ENCODE results near the gene CLEC2B. TPM values are rescaled to one million over a fixed set of nuclear protein-coding genes. Genes with fewer than 3 reads are reported as not detected.

CLEC2B gene
- total and polyA plus RNA-seq, 12 donors = 2.6 to 13.9 (median 4.4) TPM

DNA sequence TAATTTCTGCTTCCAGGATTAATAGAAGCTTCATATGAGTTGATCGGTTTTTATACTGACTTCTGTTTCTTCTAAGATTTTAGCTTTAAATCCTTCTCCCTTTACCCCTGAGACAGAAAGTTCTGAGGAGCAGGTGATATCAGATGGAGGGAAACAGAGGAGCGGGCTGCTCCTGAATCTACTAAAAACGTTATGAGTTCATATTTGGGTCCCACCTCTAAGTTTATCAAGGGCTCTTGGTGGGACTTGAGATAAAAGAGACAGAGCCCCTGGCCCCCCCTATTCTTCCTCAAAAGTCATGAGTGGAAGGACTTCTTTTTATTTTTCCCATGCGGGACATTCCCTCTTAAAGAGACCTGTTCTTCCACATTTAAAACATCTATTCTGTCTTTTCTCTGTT lies 39.2 kb upstream of the CLEC2B start:
- DNase-seq (no peak), ATAC-seq (no peak)
- Histone ChIP-seq H3K27ac (no peak overlapping the region), H3K36me3 (no peaks in the 10 kb centered on the region), H3K9me3 (peaks cover 0 to 41% (median 17%) of the 10 kb centered on the region in 11 donors), H3K4me3 (no peak overlapping the region), H3K27me3 (no peaks in the 10 kb centered on the region), H3K4me1 (no peaks in the 10 kb centered on the region)
- TF ChIP-seq, protein P1, sequence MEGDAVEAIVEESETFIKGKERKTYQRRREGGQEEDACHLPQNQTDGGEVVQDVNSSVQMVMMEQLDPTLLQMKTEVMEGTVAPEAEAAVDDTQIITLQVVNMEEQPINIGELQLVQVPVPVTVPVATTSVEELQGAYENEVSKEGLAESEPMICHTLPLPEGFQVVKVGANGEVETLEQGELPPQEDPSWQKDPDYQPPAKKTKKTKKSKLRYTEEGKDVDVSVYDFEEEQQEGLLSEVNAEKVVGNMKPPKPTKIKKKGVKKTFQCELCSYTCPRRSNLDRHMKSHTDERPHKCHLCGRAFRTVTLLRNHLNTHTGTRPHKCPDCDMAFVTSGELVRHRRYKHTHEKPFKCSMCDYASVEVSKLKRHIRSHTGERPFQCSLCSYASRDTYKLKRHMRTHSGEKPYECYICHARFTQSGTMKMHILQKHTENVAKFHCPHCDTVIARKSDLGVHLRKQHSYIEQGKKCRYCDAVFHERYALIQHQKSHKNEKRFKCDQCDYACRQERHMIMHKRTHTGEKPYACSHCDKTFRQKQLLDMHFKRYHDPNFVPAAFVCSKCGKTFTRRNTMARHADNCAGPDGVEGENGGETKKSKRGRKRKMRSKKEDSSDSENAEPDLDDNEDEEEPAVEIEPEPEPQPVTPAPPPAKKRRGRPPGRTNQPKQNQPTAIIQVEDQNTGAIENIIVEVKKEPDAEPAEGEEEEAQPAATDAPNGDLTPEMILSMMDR (IDR thresholded peaks at IDR 0.05) = no peak
- intact Hi-C loops (cut with DNase I) = no loop called here
- 92 to 94% methylated on average over 4 of the region's 4 CpGs for WGBS, 2 donors

DNA sequence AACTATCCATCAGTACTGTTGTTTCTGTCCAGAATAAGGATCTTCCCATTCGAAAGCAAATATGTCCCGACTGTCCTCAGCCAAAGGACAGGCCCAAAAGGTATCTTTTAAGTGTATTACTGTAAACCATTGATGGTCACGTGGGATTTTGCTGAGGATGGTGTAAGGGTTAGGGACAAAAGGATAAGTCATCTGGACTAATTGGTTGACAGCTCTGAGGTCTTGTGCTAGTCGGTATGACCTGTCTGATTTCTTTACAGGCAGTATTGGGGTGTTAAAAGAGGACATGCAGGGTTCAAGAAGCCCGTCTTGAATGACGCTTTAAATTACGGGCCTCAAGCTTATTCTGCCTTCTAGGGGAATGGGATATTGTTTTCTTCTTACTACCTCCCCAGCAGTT lies 38.6 kb upstream of the CLEC2B start:
- ATAC-seq = no peak
- TF ChIP-seq, protein P1 (IDR thresholded peaks at IDR 0.05) = no peak
- Histone ChIP-seq H3K27me3 (no peaks in the 10 kb centered on the region), H3K36me3 (no peaks in the 10 kb centered on the region), H3K27ac (no peak overlapping the region), H3K4me3 (no peak overlapping the region), H3K9me3 (peaks cover 0 to 47% (median 23%) of the 10 kb centered on the region in 11 donors), H3K4me1 (no peaks in the 10 kb centered on the region)
- DNase-seq = no peak
- WGBS, 2 donors = 88 to 89% methylated on average over 7 of the region's 7 CpGs
- intact Hi-C loops (cut with DNase I) = no loop called here

DNA sequence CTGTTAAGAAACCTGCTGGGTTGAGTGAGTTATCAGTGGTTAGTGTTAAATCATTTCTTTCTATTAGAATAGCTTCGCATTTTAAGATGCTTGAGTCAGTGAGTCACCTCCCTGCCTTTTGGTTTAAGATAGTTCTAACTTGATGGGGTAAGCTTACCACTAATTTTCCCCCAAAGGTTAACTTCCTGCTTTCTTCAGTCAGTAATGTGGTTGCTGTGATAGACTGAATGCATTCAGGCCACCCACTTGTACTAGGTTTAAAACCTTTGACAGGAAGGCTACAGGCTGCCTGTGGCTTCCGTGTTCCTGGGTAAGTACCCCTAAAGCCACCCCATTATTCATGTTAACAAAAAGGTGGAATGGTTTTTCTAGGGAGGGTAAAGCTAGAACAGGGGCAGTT lies 37.7 kb upstream of the CLEC2B start:
- no peak overlapping the region for H3K4me3 ChIP-seq
- DNase-seq (no peak), ATAC-seq (no peak)
- 74 to 85% methylated on average over 2 of the region's 2 CpGs for WGBS, 2 donors
- H3K9me3 ChIP-seq = peaks cover 0 to 52% (median 31%) of the 10 kb centered on the region in 11 donors
- H3K27ac ChIP-seq = no peak overlapping the region
- TF ChIP-seq, protein P1 (IDR thresholded peaks at IDR 0.05) = no peak
- no peaks in the 10 kb centered on the region for H3K36me3 ChIP-seq
- H3K27me3 ChIP-seq = no peaks in the 10 kb centered on the region
- intact Hi-C loops (cut with DNase I) = no loop called here
- no peaks in the 10 kb centered on the region for H3K4me1 ChIP-seq

DNA sequence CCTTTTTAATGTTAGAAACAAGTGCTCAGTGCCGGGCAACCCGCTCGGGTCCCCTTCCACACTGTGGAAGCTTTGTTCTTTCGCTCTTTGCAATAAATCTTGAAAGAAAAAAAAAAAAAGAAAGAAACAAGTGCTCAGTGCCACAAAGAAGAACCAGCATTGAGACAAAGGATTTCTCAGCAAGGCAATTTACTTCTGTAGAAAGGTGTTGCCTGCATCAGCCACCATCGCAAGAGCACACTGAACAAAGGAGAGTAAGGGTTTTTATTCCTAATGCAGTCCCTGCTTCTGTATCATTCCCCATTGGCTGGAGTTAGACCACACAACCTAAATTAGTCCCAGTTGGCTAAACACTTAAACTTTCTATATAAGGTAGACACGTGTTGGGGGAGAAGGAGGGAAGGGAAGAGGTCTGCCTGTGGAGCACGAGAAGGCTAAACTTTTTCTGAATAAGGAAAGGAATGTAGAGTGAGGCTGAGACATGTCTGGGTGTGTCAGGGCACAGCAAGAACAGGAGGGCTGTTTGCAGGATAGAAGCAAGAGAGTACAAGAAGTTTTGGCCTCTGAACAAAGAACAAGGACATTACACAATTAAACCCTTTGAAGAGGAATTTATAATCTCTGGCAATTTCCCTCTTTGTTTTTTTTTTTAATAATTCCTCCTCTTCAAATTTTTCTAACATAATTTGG lies 33.5 kb upstream of the CLEC2B start:
- Histone ChIP-seq H3K9me3 (peaks cover 0 to 31% (median 12%) of the 10 kb centered on the region in 11 donors), H3K27me3 (peaks cover 0 to 6% (median 0%) of the 10 kb centered on the region in 7 donors), H3K4me3 (no peak overlapping the region), H3K27ac (no peak overlapping the region), H3K4me1 (no peaks in the 10 kb centered on the region), H3K36me3 (no peaks in the 10 kb centered on the region)
- ATAC-seq (no peak), DNase-seq (no peak)
- intact Hi-C loops (cut with DNase I) = no loop called here
- 88 to 90% methylated on average over 7 of the region's 7 CpGs for WGBS, 2 donors
- TF ChIP-seq, protein P1 (IDR thresholded peaks at IDR 0.05) = no peak

Data from heart right ventricle (tissue), 16 donors.